Measurements from ENCODE around the gene IFT88.

DNA sequence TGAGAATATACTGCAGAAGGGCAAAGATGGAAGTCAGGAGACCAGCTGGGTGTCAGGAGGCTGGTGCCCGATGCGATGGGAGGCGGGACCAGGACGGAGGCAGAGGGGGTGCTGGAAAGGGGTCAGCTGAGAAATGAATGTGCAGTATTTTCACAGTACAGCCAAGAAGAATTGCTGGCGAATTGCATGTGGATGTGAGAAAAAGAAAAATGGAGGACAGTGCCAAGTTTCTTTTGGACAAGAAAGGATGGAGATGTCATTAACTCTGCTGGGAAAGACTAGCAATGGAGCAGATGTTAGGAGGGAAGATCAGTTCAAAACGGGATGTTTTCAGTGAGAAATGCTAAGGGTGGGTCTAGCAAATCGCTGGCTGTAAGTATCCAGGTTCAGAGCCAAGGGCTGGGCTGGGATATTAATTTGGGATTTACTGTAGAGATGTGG lies 48.3 kb upstream of the IFT88 start:
- TF ChIP-seq, protein P1, sequence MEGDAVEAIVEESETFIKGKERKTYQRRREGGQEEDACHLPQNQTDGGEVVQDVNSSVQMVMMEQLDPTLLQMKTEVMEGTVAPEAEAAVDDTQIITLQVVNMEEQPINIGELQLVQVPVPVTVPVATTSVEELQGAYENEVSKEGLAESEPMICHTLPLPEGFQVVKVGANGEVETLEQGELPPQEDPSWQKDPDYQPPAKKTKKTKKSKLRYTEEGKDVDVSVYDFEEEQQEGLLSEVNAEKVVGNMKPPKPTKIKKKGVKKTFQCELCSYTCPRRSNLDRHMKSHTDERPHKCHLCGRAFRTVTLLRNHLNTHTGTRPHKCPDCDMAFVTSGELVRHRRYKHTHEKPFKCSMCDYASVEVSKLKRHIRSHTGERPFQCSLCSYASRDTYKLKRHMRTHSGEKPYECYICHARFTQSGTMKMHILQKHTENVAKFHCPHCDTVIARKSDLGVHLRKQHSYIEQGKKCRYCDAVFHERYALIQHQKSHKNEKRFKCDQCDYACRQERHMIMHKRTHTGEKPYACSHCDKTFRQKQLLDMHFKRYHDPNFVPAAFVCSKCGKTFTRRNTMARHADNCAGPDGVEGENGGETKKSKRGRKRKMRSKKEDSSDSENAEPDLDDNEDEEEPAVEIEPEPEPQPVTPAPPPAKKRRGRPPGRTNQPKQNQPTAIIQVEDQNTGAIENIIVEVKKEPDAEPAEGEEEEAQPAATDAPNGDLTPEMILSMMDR (IDR thresholded peaks at IDR 0.05; ENCODE audit: insufficient read depth, low read length, poor library complexity, severe bottlenecking) = no peak
- TF ChIP-seq EZH2phosphoT487 (conservative IDR thresholded peaks at IDR 0.05; ENCODE audit: low read length) = no peak

Measured in SU-DHL-6 (cell line).